IMR-90 (cell line): ENCODE data around the gene ATP5ME. TPM values are rescaled to one million over a fixed set of nuclear protein-coding genes. Genes with fewer than 3 reads are reported as not detected.

Experiments used
- ATAC-seq: fragments of 200-7000 bp; cut with Tn5 transposase; 2 replicates; pipeline ENCODE4 v1.9.1; 2020; ENCODE audit warnings: low read depth, mild to moderate bottlenecking, moderate library complexity
- BruUV-seq: library from RNA; stranded (reverse); fragments of 400-500 nt; replicated peaks from 2 replicates; lab custom pipeline; 2021; lab: Mats Ljungman, UMichigan
- CTCF ChIA-PET: fragments of 300-600 bp; formaldehyde crosslinking; extraction: SDS; loops from one replicate; lab custom pipeline; 2021; ENCODE audit warnings: antibody characterized with exemption; lab: Yijun Ruan, JAX
- POLR2A ChIA-PET: fragments of 300-600 bp; sonication (Branson Sonifier 250); formaldehyde crosslinking; loops from one replicate; lab custom pipeline; 2022; ENCODE audit warnings: antibody characterized with exemption; ENCODE audit not compliant: unreplicated experiment; lab: Charles Lee
- DNase-seq: peaks from one replicate; pipeline ENCODE4 v3.0.0; 2013
- H2AFZ ChIP-seq: replicated peaks from 2 replicates; pipeline ENCODE3; 2013; ENCODE audit warnings: low read length, mild to moderate bottlenecking; ENCODE audit not compliant: poor library complexity
- H2AK5ac ChIP-seq: 2 replicates; pipeline ENCODE4 v1.6.1; 2013; ENCODE audit warnings: low read depth, low read length, inconsistent platforms
- H2AK9ac ChIP-seq: replicated peaks from 2 replicates; pipeline ENCODE3; 2013; ENCODE audit warnings: mild to moderate bottlenecking, low read depth, low read length, moderate library complexity; ENCODE audit not compliant: poor library complexity
- H2BK120ac ChIP-seq: 2 replicates; pipeline ENCODE4 v1.6.1; 2013; ENCODE audit warnings: low read depth, low read length, inconsistent platforms
- H2BK15ac ChIP-seq: 3 replicates; pipeline ENCODE4 v1.6.1; 2013; ENCODE audit warnings: low read depth, low read length, inconsistent platforms
- H2BK20ac ChIP-seq: 2 replicates; pipeline ENCODE4 v1.6.1; 2013; ENCODE audit warnings: low read depth, mild to moderate bottlenecking, inconsistent platforms, low read length, moderate library complexity
- H2BK5ac ChIP-seq: 2 replicates; pipeline ENCODE4 v1.6.1; 2013; ENCODE audit warnings: mild to moderate bottlenecking, low read depth, low read length, inconsistent platforms; ENCODE audit not compliant: poor library complexity, severe bottlenecking
- H3K14ac ChIP-seq: replicated peaks from 2 replicates; pipeline ENCODE4 v1.6.1; 2013; ENCODE audit warnings: low read depth, low read length, inconsistent platforms
- H3K18ac ChIP-seq: 2 replicates; pipeline ENCODE4 v1.6.1; 2013; ENCODE audit warnings: low read depth, low read length, control low read depth
- H3K23ac ChIP-seq: 2 replicates; pipeline ENCODE4 v1.6.1; 2013; ENCODE audit warnings: low read depth, low read length, inconsistent platforms
- H3K27ac ChIP-seq: 2 replicates; pipeline ENCODE4 v1.5.1; 2013; ENCODE audit warnings: mild to moderate bottlenecking, control low read depth, low read length; ENCODE audit not compliant: insufficient read depth
- H3K27me3 ChIP-seq: 2 replicates; pipeline ENCODE4 v1.6.1; 2013; ENCODE audit warnings: low read length; ENCODE audit not compliant: control insufficient read depth, insufficient read depth
- H3K36me3 ChIP-seq: 2 replicates; pipeline ENCODE4 v1.6.1; 2013; ENCODE audit warnings: low read length, mixed read lengths; ENCODE audit not compliant: control insufficient read depth, insufficient read depth
- H3K4ac ChIP-seq: 2 replicates; pipeline ENCODE4 v1.6.1; 2013; ENCODE audit warnings: low read depth, low read length, inconsistent platforms
- H3K4me1 ChIP-seq: 2 replicates; pipeline ENCODE4 v1.6.1; 2013; ENCODE audit warnings: low read length, mixed read lengths; ENCODE audit not compliant: control insufficient read depth, insufficient read depth
- H3K4me2 ChIP-seq: 2 replicates; pipeline ENCODE4 v1.6.1; 2013; ENCODE audit warnings: low read depth, mild to moderate bottlenecking, control low read depth, low read length, moderate library complexity
- H3K4me3 ChIP-seq: 2 replicates; pipeline ENCODE4 v1.5.1; 2013; ENCODE audit warnings: low read depth, mild to moderate bottlenecking, control low read depth, low read length, moderate library complexity; ENCODE audit not compliant: insufficient read depth
- H3K56ac ChIP-seq: 2 replicates; pipeline ENCODE4 v1.6.1; 2013; ENCODE audit warnings: low read length, inconsistent platforms; ENCODE audit not compliant: insufficient read depth; ENCODE audit errors: extremely low read depth
- H3K79me1 ChIP-seq, 2 experiments: 2 replicates each; pipeline ENCODE4 v1.6.1; 2013; ENCODE audit warnings: low read length in 2 of 2, inconsistent platforms in 1 of 2, low read depth in 1 of 2
- H3K9ac ChIP-seq: 2 replicates; pipeline ENCODE4 v1.6.1; 2013; ENCODE audit warnings: low read depth, low read length, control low read depth
- H3K9me1 ChIP-seq: 2 replicates; pipeline ENCODE4 v1.6.1; 2013; ENCODE audit warnings: low read length, inconsistent platforms; ENCODE audit not compliant: insufficient read depth
- H3K9me3 ChIP-seq: 2 replicates; pipeline ENCODE4 v1.6.1; 2013; ENCODE audit warnings: low read length; ENCODE audit not compliant: control insufficient read depth, insufficient read depth
- H4K20me1 ChIP-seq: 2 replicates; pipeline ENCODE4 v1.6.1; 2013; ENCODE audit warnings: low read length, inconsistent platforms; ENCODE audit not compliant: insufficient read depth
- H4K5ac ChIP-seq: 2 replicates; pipeline ENCODE4 v1.6.1; 2013; ENCODE audit warnings: mild to moderate bottlenecking, low read depth, low read length, control low read depth
- H4K8ac ChIP-seq, 2 experiments: 2 replicates each; pipeline ENCODE4 v1.6.1; 2013; ENCODE audit warnings: low read depth in 2 of 2, low read length in 2 of 2, control low read depth in 1 of 2, inconsistent platforms in 1 of 2
- H4K91ac ChIP-seq: 2 replicates; pipeline ENCODE4 v1.6.1; 2013; ENCODE audit warnings: low read depth, low read length, inconsistent platforms; ENCODE audit not compliant: insufficient read depth
- BHLHE40 ChIP-seq: fragments of 150-350 bp; IDR thresholded peaks from 2 replicates; pipeline ENCODE4 v1.6.1; 2016; ENCODE audit warnings: mild to moderate bottlenecking, low read depth, low read length
- CEBPB ChIP-seq: IDR thresholded peaks from 2 replicates; pipeline ENCODE4 v1.6.1; 2012; ENCODE audit warnings: low read depth, low read length, improper control_type of control experiment
- CHD1 ChIP-seq: IDR thresholded peaks from 2 replicates; pipeline ENCODE4 v1.6.1; 2012; ENCODE audit warnings: low read depth, low read length, improper control_type of control experiment
- CTCF ChIP-seq: conservative IDR thresholded peaks from 2 replicates; pipeline ENCODE4 v1.5.1; 2012; ENCODE audit warnings: mild to moderate bottlenecking, low read depth, low read length, improper control_type of control experiment
- ELK1 ChIP-seq: fragments of 150-350 bp; IDR thresholded peaks from 2 replicates; pipeline ENCODE4 v1.6.1; 2016; ENCODE audit warnings: low read depth, mild to moderate bottlenecking, low read length, moderate library complexity, borderline replicate concordance
- MAFK ChIP-seq: IDR thresholded peaks from 2 replicates; pipeline ENCODE4 v1.6.1; 2012; ENCODE audit warnings: low read depth, low read length, improper control_type of control experiment
- MAZ ChIP-seq: IDR thresholded peaks from 2 replicates; pipeline ENCODE4 v1.6.1; 2012; ENCODE audit warnings: low read depth, mild to moderate bottlenecking, low read length, improper control_type of control experiment, moderate library complexity, borderline replicate concordance
- MXI1 ChIP-seq: IDR thresholded peaks from 2 replicates; pipeline ENCODE4 v1.6.1; 2012; ENCODE audit warnings: low read depth, mild to moderate bottlenecking, low read length, moderate library complexity, borderline replicate concordance
- POLR2A ChIP-seq: IDR thresholded peaks from 2 replicates; pipeline ENCODE4 v1.6.1; 2012; ENCODE audit warnings: mild to moderate bottlenecking, low read depth, low read length
- RAD21 ChIP-seq: IDR thresholded peaks from 2 replicates; pipeline ENCODE4 v1.6.1; 2012; ENCODE audit warnings: low read length, improper control_type of control experiment
- RCOR1 ChIP-seq: IDR thresholded peaks from 2 replicates; pipeline ENCODE4 v1.6.1; 2012; ENCODE audit warnings: mild to moderate bottlenecking, low read length, improper control_type of control experiment; ENCODE audit not compliant: insufficient replicate concordance
- RFX5 ChIP-seq: IDR thresholded peaks from 2 replicates; pipeline ENCODE4 v1.8.0; 2012; ENCODE audit warnings: low read depth, mild to moderate bottlenecking, low read length, moderate library complexity
- SMC3 ChIP-seq: fragments of 150-350 bp; IDR thresholded peaks from 2 replicates; pipeline ENCODE4 v1.6.1; 2016; ENCODE audit warnings: low read depth, mild to moderate bottlenecking, antibody characterized with exemption, low read length, moderate library complexity
- WGBS, 2 experiments: methylation state at CpG; one replicate each; pipeline versions ENCODE4 v1.1.5 to v1.1.7; 2013; ENCODE audit warnings: missing lambda C conversion rate in 2 of 2; ENCODE audit not compliant: insufficient read length in 1 of 2; ENCODE audit errors: extremely low coverage in 2 of 2; 5-methylcytosine and 5-hydroxymethylcytosine counted together
- dilution Hi-C: fragments of 300-500 bp; cut with HindIII; formaldehyde crosslinking; loops from one replicate; pipeline ENCODE4 v1.14.3; 2018; ENCODE audit warnings: low sequenced_read_pairs; ENCODE audit not compliant: unreplicated experiment
- in situ Hi-C: fragments of 300-500 bp; cut with MboI; formaldehyde crosslinking; loops from 3 replicates; pipeline ENCODE4 v1.14.3; 2019; ENCODE audit warnings: low sequenced_read_pairs, inconsistent platforms, mixed read lengths
- intact Hi-C: fragments of 100-400 bp; cut with micrococcal nuclease; formaldehyde crosslinking; loops from 2 replicates; pipeline ENCODE4 v1.10.0; 2022
- polyA plus RNA-seq, 3 experiments: library from polyadenylated mRNA; depleted of rRNA; stranded (reverse); fragments of >200 nt; gene quantifications; 2 replicates each; pipeline ENCODE4 v1.2.3, GENCODE V29; 2012; ENCODE audit warnings: low replicate concordance in 1 of 3
- total RNA-seq: library from RNA; depleted of rRNA; stranded (reverse); fragments of >200 nt; gene quantifications from 2 replicates; pipeline ENCODE4 v1.2.3, GENCODE V29; 2012

Gene ATP5ME
- total and polyA plus RNA-seq, 2 of the 4 experiments (the other 2 are of a cell fraction), result 39.3 to 603 TPM

GRCh38 chr4:637536-638280 lies 36.4 kb downstream of the ATP5ME start:
- Histone ChIP-seq H3K56ac (no peak overlapping the region), H2BK5ac (no peak overlapping the region), H3K27ac (no peak overlapping the region), H3K4ac (no peak overlapping the region), H4K8ac (no peak overlapping the region), H2AFZ (no peak overlapping the region), H3K18ac (no peak overlapping the region), H2BK120ac (no peak overlapping the region), H2AK9ac (no peak overlapping the region), H3K4me3 (no peak overlapping the region), H4K91ac (no peak overlapping the region), H4K5ac (no peak overlapping the region), H3K36me3 (no peaks in the 10 kb centered on the region), H3K4me1 (no peaks in the 10 kb centered on the region), H3K9ac (no peak overlapping the region), H3K9me3 (peaks cover 9% of the 10 kb centered on the region; the same call in 1 of the 2 replicates), H3K14ac (no peak overlapping the region), H2BK15ac (no peak overlapping the region), H3K9me1 (no peaks in the 10 kb centered on the region), H4K20me1 (no peaks in the 10 kb centered on the region), H2AK5ac (no peak overlapping the region), H3K27me3 (no peaks in the 10 kb centered on the region), H2BK20ac (no peak overlapping the region), H3K79me1 (no peaks in the 10 kb centered on the region), H3K4me2 (no peak overlapping the region), H3K23ac (no peak overlapping the region)
- CTCF ChIA-PET, result no interaction called here
- dilution Hi-C loops (no loop called here), intact Hi-C loops (no loop called here), in situ Hi-C loops (no loop called here)
- no peak for DNase-seq
- POLR2A ChIA-PET, result no interaction called here
- TF ChIP-seq CTCF (no peak), SMC3 (no peak), MXI1 (no peak), RFX5 (no peak), ELK1 (no peak), RCOR1 (no peak), POLR2A (no peak), MAFK (no peak), RAD21 (no peak), CEBPB (no peak), MAZ (no peak), BHLHE40 (no peak), CHD1 (no peak)
- BruUV-seq, result no TSS peak
- no peak for ATAC-seq
- WGBS, 2 experiments, result 53% methylated on average over 20 of the region's 32 CpGs; no CpG with 5 or more reads in 1 of the 2 experiments
